OCI-LY7 (cell line): ENCODE measurements around the gene CLUH.

ENCODE experiments used
- CTCF ChIP-seq: fragments of 200-600 bp; sonication (generic); conservative IDR thresholded peaks from 2 replicates; pipeline ENCODE4 v1.5.1; 2014; ENCODE audit warnings: mild to moderate bottlenecking, antibody characterized with exemption, low read length, moderate library complexity, mixed read lengths
- EZH2phosphoT487 ChIP-seq: fragments of 200-600 bp; sonication (generic); IDR thresholded peaks from 2 replicates; pipeline ENCODE4 v1.6.1; 2018; ENCODE audit warnings: low read depth, borderline replicate concordance, mild to moderate bottlenecking, mixed run types, antibody characterized with exemption, low read length, moderate library complexity, mixed read lengths

- TF ChIP-seq CTCF (no peak), EZH2phosphoT487 (no peak)
Measured at GRCh38 chr17:2722611-2723010, 11.0 kb upstream of the CLUH start.
